ENCODE results near the gene SPINK5. TPM values are rescaled to one million over a fixed set of nuclear protein-coding genes. Genes with fewer than 3 reads are reported as not detected.

SPINK5 gene
- total RNA-seq, 4 donors from 2014 or later = 0.39 to 1.3 (median 0.97) TPM

DNA sequence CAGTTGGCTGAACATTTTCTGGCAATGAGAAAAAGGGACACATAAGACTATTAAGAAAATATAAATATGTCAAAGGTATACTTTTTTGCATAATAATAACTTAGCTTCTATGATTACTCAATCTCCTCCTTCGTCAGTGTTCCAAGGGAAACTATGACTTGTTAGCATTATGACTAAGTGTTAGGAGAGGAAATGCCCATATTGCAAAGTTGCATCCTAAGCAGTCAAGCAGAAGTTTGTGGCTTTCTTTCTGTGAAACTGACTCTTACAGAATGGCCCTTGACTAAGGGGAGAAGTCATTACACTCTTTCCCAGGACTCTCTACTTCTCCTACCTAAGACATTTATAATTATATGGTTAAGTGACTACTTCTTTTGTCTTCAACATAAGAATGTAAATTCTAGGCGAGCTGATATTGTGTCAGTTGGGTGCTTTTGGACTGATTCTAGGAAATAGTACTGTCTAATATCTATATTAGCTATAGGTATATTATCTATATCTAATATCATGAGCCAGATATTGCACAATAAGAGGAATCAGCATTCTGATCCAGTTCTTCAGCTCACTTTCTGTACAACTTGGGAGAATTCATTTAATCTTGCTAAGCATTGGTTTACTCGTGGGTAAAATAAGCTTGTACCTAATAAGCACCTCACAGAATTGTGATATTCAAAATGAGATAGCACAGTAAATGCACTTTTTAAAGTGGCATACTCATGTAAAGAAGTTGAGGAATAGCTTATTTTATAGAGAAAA is 122.6 kb downstream of the SPINK5 start:
- H3K27ac ChIP-seq = no peak overlapping the region
- no peaks in the 10 kb centered on the region for H3K9me3 ChIP-seq
- no peak overlapping the region for H3K4me3 ChIP-seq
- H3K27me3 ChIP-seq = no peaks in the 10 kb centered on the region
- H3K36me3 ChIP-seq = no peaks in the 10 kb centered on the region
- H3K4me1 ChIP-seq = no peaks in the 10 kb centered on the region
- peak in 1 of 2 donors; percentile 22 for DNase-seq (ENCODE audit: low spot score in 2 of 2)
- TF ChIP-seq, protein P1, sequence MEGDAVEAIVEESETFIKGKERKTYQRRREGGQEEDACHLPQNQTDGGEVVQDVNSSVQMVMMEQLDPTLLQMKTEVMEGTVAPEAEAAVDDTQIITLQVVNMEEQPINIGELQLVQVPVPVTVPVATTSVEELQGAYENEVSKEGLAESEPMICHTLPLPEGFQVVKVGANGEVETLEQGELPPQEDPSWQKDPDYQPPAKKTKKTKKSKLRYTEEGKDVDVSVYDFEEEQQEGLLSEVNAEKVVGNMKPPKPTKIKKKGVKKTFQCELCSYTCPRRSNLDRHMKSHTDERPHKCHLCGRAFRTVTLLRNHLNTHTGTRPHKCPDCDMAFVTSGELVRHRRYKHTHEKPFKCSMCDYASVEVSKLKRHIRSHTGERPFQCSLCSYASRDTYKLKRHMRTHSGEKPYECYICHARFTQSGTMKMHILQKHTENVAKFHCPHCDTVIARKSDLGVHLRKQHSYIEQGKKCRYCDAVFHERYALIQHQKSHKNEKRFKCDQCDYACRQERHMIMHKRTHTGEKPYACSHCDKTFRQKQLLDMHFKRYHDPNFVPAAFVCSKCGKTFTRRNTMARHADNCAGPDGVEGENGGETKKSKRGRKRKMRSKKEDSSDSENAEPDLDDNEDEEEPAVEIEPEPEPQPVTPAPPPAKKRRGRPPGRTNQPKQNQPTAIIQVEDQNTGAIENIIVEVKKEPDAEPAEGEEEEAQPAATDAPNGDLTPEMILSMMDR (IDR thresholded peaks at IDR 0.05) = no peak
- TF ChIP-seq EP300 (IDR thresholded peaks at IDR 0.05) = peak in 1 of 2 donors; percentile 82
- WGBS, 2 donors = 71 to 73% methylated on average over 3 of the region's 3 CpGs

Other genes starting within 250 kb of the SPINK5 start
- 10 to 100 TPM in 1 of 4 donors, under 1 TPM in 1, not detected in 2; 0.44 to 10.2 TPM for gene SPINK1, start 232.3 kb upstream of the SPINK5 start, total RNA-seq
- not detected for gene SCGB3A2, start 185.3 kb upstream of the SPINK5 start, total RNA-seq
- gene C5orf46, start 157.4 kb upstream of the SPINK5 start, total RNA-seq = not detected
- gene SPINK14, start 104.6 kb downstream of the SPINK5 start, total RNA-seq = not detected
- not detected for gene SPINK6, start 139.1 kb downstream of the SPINK5 start, total RNA-seq
- gene MARCOL, start 174.5 kb downstream of the SPINK5 start, total RNA-seq = not detected
- 1 to 10 TPM in 1 of 4 donors, not detected in 3; 1.0 TPM for gene SPINK13, start 204.8 kb downstream of the SPINK5 start, total RNA-seq
- not detected for gene SPINK7, start 248.4 kb downstream of the SPINK5 start, total RNA-seq

All from tibial nerve (tissue), 4 donors.